GM19324 (cell line): Measurements from ENCODE around the gene PRKN.

Experiments used
- ATAC-seq: cut with Tn5 transposase; IDR thresholded peaks from one replicate; pipeline ENCODE4 v1.9.1; 2021; ENCODE audit warnings: mild to moderate bottlenecking, moderate library complexity; ENCODE audit not compliant: unreplicated experiment, low FRiP score

Gene PRKN

GRCh38 chr6:161667957-161668356, 1059.6 kb downstream of the PRKN start:
- ATAC-seq = no peak

DNA sequence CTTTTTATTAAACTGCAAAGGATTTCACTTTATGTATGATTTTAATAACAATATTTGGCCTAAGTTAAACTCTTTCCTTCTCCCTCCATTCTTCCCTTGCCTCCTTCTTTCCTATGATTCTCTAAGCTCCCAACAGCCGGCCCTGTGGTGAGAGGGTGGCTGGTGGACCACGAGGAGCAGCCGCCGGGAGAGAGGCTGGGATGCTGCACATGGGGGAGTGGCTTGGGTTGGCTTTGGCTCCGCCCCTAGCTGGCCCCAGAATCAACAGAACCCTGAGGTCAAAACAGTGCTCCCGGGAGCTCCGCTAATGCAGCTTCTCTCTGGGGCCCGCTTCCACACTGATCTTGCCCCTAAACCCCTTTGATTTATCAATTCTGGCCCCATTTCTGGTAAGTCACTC, 1063.9 kb downstream of the PRKN start:
- ATAC-seq = no peak

GRCh38 chr6:161660666-161661571, 1066.6 kb downstream of the PRKN start:
- ATAC-seq = no peak

DNA sequence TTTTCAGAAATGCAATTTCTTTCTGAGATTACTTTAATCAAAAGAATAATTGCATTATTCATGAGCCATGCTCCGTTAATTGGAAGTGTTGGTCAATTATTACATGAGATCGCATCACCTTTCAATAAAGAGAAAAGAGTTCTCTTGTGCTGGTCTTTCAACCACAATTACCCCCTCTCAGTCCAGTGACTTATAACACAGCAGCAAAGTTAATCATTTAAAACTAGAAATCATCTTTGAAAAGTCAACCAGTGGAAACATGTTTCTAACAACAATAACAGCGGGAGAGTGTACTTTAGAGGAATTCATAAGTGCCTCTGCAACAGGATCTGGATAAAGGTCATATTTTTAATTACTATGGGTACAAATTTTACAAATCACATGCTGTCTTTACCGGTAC, 1069.4 kb downstream of the PRKN start:
- ATAC-seq = no peak

DNA sequence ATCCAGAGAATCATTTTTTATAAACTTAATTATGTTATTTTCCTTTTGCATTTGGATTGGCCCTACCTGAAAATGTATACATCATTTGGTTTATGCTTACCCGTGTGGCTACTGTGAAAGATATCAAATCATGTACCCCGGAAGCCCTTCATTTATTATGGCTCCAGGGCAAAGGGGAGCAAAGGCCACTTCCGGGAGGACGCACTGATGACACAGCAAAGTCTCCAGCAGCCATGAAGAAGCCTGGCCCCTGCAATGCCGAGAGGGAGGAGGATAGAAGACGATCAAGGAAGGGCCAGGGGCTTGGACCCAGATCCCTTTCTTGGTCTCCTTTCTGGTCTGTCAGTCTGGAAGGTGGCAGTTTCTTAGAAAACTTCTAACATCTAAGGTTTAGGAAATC, 1073.4 kb downstream of the PRKN start:
- no peak for ATAC-seq

DNA sequence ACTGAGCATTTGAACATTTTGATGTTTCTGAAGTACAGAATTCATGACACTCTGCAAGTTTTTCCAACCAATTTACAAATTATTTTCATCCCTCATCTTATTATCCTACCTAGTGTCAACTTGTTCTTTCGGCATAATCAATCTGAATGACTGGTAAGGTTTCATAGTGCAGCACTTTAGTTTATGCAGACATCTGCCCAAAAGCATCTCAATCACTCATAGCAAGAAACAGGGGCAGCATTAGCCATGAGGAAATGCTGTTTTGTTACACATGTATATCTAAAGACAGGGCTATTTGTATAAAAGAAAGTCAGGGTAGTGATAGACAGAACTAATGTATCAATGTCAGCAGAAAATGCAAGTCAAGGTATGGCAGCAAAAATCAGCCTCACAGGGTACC, 1075.6 kb downstream of the PRKN start:
- ATAC-seq = no peak

DNA sequence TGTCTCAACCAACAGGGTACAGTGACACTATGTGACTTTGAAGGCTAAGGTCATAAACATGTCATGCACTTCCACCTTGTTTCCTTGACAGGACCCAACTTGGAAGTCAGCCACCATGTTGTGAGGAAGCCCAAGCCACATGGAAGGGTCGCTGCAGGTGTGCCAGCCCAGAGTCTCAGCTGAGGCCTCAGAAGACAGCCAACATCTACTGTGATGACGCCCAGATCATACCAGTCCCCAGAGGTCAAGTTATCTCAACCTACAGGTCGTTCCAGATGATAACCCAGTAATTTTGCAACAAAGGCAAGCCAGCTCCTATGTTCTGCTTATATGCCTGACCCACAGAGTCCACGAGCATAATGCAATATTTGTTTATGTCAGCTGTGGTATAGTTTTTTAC, 1077.7 kb downstream of the PRKN start:
- no peak for ATAC-seq

DNA sequence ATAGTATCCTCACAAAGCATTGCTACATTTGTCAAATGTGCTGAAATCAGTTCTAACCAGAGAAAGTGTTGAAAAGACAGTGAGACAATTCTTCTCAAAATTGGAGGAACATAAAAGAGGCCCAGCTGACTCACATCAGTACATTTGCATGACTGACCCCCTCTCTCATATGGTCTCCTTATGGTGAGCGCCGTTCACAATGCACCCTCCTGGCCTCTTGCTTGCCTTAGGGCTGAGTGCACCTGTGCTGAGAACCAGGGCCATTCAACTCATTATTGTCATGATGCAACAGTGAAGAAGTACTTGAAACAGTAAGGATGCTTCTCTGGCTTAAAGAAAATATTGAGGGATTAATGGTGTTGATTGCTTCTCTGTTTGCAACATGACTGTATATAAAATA, 1078.5 kb downstream of the PRKN start:
- ATAC-seq = no peak

GRCh38 chr6:161647234-161647633, 1080.3 kb downstream of the PRKN start:
- ATAC-seq = no peak

GRCh38 chr6:161644521-161644920, 1083.0 kb downstream of the PRKN start:
- ATAC-seq = no peak

DNA sequence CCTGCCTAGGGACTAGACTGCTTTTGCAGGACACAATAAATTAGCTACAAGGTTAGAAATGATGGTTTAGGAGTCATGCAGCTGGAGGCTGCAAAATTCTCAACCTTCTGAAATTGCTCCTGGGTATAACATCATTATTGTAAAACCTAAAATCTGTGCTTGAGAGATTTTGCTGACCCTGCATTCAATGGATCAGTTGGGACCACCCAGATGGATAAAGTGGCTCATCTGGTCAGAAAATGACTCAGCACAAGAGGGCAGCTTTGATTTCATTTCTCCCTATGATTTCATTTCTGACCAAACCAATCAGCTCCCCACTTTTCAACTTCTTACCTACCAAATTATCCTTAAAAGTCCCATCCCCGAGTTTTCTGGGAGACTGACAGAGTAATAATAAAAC, 1086.4 kb downstream of the PRKN start:
- no peak for ATAC-seq

- no peak for ATAC-seq
These were observed 1087.8 kb downstream of the PRKN start for GRCh38 chr6:161639772-161640171.

GRCh38 chr6:161637658-161638057, 1089.9 kb downstream of the PRKN start:
- ATAC-seq = no peak

DNA sequence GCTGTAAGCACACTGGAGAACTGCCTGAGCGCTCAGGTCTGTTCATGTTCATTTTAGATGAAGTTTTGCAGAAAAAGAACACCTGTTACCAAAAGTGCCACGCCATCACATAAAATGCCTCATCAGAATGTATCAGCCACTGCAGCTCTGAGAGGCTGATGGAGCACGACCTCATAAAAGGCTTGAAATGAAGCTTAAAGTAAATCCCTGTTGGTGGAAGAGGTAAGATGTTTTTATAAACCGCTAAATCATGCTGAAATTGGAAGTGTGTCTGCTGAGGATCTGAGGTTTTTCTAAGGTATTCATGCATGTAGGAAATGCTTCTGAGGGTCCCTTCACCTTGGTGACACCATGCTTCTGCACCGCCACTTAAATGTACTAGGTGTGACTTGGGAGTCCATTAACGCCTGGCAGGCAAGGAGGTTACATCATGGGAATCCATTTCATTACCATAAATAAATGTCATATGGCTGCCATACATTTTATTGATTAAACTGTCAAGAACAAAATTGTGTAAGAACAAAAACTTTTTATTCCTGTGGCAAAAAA, 1090.6 kb downstream of the PRKN start:
- no peak for ATAC-seq

DNA sequence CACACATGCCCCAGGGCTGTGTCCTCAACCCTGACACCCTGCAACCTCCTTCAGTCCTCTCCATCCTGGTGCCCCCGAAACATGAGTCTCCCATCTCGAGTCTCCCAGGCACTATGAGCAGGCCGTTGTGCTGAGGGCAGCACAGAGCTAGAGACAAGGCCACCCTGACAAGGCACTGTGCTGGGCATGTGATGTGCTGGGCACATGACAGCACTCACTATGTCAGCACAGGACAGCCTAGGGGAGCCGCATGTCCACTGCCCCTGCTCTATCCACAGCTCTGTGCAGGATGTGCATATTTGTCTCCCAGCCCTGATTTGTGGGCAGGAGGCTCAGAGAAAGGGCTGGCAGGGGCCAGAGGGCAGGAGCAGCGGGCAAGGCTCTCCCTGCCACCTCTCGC, 1091.6 kb downstream of the PRKN start:
- no peak for ATAC-seq

DNA sequence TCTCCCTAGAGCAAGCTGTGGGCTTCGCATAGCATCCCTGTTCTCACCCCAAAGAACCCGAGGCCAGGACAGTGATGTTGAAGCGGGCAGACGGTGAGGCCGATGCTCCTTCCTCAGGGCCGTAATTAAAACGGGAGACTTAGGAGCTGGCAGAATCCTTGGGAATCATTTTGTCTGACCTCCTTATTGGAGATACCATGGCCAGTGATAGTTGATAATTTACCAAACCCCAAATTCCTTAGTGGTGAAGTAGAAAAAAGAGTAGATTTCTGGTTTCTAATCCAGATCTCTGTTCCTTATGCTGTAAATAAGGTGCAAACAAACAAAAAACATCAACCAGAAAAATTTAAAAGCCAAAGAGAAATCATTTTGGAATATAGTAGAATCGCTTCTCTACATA, 1092.7 kb downstream of the PRKN start:
- ATAC-seq = no peak

DNA sequence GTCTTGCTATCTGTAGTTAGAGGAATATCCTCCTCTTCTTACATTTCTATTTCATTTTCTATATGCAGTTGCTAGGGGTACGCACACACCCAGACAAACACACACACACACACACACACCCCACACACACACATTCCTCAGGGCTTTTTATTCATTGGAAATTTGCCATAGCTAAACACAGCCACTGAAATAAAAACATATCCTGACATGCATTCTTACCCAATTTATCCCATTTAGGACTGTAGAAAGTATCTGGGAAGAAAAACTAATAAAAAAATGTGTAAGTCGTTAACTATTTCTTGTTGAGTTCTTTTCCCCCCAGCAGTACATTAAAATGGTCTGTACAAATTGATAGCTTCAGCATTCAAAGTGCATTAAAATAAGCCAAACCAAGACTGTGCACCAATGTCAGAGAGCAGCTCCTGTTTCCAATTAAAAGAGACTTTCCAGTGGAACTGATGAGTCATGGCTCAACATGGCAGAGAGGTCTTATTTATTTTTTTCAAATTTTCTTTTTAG, 1095.8 kb downstream of the PRKN start:
- ATAC-seq = no peak

DNA sequence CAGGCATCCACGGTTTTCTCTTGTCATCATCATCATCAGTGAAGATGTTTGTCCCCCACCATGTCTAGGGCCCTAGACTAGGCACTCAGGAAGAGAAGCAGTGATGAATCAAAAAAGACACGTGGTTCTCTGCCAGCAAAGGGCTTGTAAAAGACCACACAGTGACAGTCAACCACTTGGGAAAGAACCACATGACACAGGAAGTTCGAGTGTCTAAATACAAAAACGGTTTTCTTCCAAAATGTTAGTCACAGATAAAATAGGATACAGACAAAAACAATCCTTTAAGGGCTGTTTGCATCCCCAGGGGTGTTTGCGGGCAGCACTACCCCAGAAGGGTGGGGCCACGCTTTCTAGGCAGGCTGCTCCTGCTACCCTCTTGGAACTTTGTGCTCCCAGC, 1096.9 kb downstream of the PRKN start:
- ATAC-seq = no peak

DNA sequence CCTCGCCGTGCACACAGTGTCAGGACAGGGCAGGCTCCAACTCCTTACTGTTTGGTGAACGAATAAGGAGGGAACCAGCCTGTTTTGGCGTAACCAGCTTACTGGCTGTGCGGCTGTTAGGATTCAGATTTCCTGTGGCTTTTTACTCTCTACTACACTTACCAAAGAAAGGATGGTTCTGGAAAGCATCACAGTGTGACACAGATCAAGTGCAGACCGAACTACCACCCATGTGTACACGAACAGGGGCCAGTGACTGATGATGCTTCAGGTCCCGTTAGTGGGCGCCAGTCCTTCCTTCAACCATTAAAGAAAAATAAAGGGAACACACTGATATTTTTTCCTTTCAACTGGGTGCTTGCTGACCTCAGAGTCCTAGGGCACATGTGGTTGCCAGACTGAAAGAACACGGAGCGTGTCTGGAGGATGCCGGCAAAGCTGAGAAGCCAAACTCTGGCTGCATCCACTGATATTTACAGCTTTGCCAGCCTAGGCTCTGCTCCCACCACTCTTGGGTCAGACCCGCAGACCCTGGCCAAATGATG, 1101.4 kb downstream of the PRKN start:
- no peak for ATAC-seq

DNA sequence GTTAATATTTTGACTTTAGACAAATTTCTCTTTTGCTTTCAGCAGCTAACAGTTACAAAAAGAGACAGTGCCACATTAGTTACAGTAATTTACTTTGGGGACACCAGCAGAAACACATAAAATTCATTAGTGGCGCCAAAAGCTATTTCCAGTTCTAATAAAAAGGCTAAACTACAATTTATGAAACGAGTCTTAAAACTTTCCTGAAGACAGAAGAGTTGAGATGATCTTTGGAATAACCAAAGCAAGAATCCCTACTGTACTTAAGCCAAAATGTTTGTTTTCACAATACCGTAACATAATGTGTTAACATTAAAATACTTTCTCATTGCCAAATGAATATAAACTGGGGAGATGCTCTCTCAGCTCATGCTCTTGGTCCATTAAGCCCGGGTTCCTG, 1103.5 kb downstream of the PRKN start:
- ATAC-seq = no peak

GRCh38 chr6:161622779-161623178, 1104.8 kb downstream of the PRKN start:
- ATAC-seq = no peak
